Nephron (organoid): ENCODE data around the gene THADA.

Experiments used
- H3K27ac Mint-ChIP-seq, 3 experiments: 2 replicates each; pipeline ENCODE4 v1.8.0; 2020; ENCODE audit warnings: mixed read lengths in 3 of 3, mild to moderate bottlenecking in 2 of 3, moderate library complexity in 1 of 3
- H3K27me3 Mint-ChIP-seq: 2 replicates; pipeline ENCODE4 v1.8.0; 2021; ENCODE audit warnings: low read depth, mild to moderate bottlenecking, moderate library complexity, mixed read lengths
- H3K36me3 Mint-ChIP-seq: 2 replicates; pipeline ENCODE4 v1.8.0; 2020; ENCODE audit warnings: low read depth, mixed read lengths
- H3K4me1 Mint-ChIP-seq: 2 replicates; pipeline ENCODE4 v1.8.0; 2020; ENCODE audit warnings: mixed read lengths
- H3K4me3 Mint-ChIP-seq, 3 experiments: 2 replicates each; pipeline ENCODE4 v1.8.0; 2020; ENCODE audit warnings: mild to moderate bottlenecking in 3 of 3, mixed read lengths in 3 of 3, moderate library complexity in 2 of 3
- H3K9me3 Mint-ChIP-seq: 2 replicates; pipeline ENCODE4 v1.8.0; 2020; ENCODE audit warnings: mixed read lengths
- TF ChIP-seq, protein P1 (sequence below), 3 experiments: fragments of 200-600 bp; sonication (generic); IDR thresholded peaks; one replicate each; pipeline ENCODE4 v1.5.0; 2021; ENCODE audit warnings: antibody characterized with exemption in 3 of 3; ENCODE audit not compliant: unreplicated experiment in 3 of 3

Gene THADA

DNA sequence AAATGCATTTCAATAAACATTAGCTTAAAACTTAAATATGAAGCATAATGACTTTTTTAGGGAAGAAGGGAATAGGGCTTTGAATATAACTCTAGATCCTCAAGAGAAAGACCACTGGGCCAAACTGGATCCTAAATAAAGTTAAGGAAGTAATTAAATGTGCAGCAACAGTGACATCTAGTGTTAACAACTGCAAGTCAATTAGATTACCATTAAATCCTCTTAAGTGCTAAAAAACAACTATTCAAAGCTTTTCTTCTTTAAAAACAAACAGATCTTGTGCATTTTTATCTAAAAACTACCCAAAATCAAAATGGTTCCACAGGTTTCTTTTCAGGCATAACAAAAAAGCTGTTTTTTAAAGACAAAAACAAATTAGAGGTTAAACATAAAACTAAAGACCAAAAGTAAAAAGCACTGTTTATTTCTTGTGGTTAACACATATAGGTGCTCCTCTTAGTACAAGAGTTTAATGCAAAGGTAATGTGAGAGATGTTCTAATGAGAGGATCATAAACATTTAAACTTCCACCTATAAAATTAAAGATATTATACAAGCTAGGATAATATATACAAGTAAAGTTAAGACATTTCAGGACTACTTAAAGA lies 111.4 kb downstream of the THADA start:
- TF ChIP-seq, protein P1, sequence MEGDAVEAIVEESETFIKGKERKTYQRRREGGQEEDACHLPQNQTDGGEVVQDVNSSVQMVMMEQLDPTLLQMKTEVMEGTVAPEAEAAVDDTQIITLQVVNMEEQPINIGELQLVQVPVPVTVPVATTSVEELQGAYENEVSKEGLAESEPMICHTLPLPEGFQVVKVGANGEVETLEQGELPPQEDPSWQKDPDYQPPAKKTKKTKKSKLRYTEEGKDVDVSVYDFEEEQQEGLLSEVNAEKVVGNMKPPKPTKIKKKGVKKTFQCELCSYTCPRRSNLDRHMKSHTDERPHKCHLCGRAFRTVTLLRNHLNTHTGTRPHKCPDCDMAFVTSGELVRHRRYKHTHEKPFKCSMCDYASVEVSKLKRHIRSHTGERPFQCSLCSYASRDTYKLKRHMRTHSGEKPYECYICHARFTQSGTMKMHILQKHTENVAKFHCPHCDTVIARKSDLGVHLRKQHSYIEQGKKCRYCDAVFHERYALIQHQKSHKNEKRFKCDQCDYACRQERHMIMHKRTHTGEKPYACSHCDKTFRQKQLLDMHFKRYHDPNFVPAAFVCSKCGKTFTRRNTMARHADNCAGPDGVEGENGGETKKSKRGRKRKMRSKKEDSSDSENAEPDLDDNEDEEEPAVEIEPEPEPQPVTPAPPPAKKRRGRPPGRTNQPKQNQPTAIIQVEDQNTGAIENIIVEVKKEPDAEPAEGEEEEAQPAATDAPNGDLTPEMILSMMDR (IDR thresholded peaks at IDR 0.05; ENCODE audit: unreplicated experiment in 3 of 3): peak; percentile 59 to 82 (median 67)
- H3K4me3 Mint-ChIP-seq: no peak overlapping the region
- H3K27me3 Mint-ChIP-seq: no peaks in the 10 kb centered on the region
- H3K36me3 Mint-ChIP-seq: no peaks in the 10 kb centered on the region
- no peaks in the 10 kb centered on the region for H3K9me3 Mint-ChIP-seq
- peaks cover 32% of the 10 kb centered on the region for H3K4me1 Mint-ChIP-seq
- H3K27ac Mint-ChIP-seq: peak overlapping the region; percentile 74 to 82 (median 75)

DNA sequence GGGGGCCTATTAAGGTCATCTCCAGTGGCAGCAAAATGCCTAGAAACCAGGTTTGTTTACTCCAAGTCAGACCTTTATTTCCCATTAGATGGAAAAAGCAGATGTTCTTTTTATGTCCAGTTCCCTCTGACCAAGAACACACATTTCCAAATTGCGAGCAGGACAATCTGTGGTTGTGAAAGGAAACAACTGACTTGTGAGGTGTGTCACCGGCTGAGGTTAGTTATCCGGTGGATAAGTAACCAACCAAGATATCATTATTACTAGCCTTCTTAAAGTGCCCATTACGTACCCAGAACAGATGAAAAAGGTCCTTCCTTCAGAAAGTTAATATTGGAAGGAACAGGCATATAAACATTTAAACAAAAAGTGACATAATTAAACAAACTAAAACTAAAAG lies 112.9 kb downstream of the THADA start:
- Mint-ChIP-seq H3K36me3 (no peaks in the 10 kb centered on the region), H3K9me3 (no peaks in the 10 kb centered on the region), H3K4me1 (peaks cover 40% of the 10 kb centered on the region), H3K4me3 (no peak overlapping the region), H3K27ac (peak overlapping the region; percentile 74 to 83 (median 75)), H3K27me3 (no peaks in the 10 kb centered on the region)
- TF ChIP-seq, protein P1 (IDR thresholded peaks at IDR 0.05; ENCODE audit: unreplicated experiment in 3 of 3): no peak

DNA sequence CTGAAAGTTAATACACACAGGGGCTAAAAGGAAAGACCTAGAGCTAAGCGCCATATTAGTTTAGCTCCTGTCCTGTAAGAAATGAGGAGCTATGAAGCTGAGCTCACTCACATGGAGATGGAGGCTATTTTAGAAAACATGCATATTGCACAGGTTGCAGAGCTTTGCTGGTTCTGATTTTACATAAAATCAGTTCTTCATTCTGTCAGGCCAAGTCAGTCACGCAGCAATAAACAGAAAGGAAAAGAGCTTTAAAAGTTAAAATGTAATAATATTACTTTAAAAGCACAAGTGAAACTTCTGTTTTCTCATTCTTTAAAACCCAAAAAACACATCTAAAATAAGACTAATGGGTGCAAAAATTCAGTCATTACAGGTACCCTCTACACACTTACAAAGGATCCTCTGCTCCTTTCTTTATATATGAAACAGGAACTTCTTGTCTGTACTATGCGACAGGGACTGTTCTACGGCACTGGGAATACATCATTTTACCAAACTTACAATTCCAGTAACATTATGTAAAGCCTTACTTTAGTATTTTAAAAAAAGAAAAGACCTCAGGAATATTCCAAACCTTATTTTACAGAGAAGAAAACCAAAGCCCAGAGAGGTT lies 113.8 kb downstream of the THADA start:
- Mint-ChIP-seq H3K9me3 (no peaks in the 10 kb centered on the region), H3K36me3 (no peaks in the 10 kb centered on the region), H3K27ac (peak overlapping the region; percentile 74 to 83 (median 75)), H3K4me1 (peaks cover 47% of the 10 kb centered on the region), H3K4me3 (no peak overlapping the region), H3K27me3 (no peaks in the 10 kb centered on the region)
- TF ChIP-seq, protein P1 (IDR thresholded peaks at IDR 0.05; ENCODE audit: unreplicated experiment in 3 of 3): no peak

DNA sequence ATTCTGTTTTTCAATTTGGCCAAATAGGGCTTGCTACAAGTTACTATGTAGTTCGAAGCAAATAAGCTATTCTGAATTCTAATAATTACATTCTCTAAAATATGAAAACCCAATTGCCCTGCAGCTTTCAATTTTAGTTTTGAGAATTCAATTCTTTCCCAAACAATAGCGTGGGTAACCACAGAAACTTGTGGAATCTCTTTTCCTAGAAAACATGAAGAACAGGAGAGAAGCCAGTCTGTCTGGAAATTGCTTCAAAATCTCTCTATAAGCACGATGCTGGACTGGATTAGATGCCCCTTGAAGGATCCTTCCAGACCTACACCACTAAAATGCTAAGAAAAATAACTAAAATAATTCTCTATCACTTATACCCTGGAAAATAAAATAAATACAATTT lies 115.0 kb downstream of the THADA start:
- TF ChIP-seq, protein P1 (IDR thresholded peaks at IDR 0.05; ENCODE audit: unreplicated experiment in 3 of 3): no peak
- peak overlapping the region in 1 of 3 experiments; percentile 75 for H3K27ac Mint-ChIP-seq
- H3K36me3 Mint-ChIP-seq: no peaks in the 10 kb centered on the region
- no peak overlapping the region for H3K4me3 Mint-ChIP-seq
- peaks cover 58% of the 10 kb centered on the region for H3K4me1 Mint-ChIP-seq
- no peaks in the 10 kb centered on the region for H3K27me3 Mint-ChIP-seq
- H3K9me3 Mint-ChIP-seq: no peaks in the 10 kb centered on the region

DNA sequence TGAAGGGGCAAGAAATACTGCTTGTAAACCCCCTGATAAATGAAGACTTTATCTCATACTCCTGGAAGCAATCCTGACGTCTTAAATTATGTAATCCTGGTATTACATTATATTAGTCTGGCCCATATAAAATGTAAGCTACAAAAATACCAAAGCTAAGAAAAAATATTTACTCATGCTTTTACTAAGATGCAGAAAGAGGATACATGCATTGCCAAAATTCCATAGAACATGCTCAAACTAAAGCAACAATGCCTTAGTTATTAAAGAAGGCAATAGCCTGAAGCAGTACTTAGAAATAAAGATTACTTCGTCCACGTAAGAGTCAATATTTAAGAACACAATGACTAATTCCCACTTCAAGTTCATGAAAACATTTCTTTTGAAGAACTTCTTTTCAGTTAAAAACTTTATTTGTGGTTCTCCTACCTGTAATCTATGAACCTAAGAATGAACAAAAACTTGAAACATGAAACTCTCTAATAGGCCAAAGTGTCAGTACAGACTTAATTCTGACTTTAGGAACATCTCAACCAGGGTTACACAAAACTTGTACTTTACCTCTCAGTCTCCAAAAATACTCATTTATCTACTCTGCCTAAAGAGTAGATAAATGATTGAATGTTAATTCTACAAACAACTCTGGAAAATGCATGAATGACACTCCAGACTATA lies 117.3 kb downstream of the THADA start:
- TF ChIP-seq, protein P1 (IDR thresholded peaks at IDR 0.05; ENCODE audit: unreplicated experiment in 3 of 3): no peak
- Mint-ChIP-seq H3K9me3 (no peaks in the 10 kb centered on the region), H3K27me3 (no peaks in the 10 kb centered on the region), H3K27ac (peak overlapping the region in 2 of 3 experiments; percentile 7 to 47), H3K36me3 (no peaks in the 10 kb centered on the region), H3K4me3 (no peak overlapping the region), H3K4me1 (peaks cover 63% of the 10 kb centered on the region)
